ENCODE results near the gene KMT5C.

The KMT5C gene

DNA sequence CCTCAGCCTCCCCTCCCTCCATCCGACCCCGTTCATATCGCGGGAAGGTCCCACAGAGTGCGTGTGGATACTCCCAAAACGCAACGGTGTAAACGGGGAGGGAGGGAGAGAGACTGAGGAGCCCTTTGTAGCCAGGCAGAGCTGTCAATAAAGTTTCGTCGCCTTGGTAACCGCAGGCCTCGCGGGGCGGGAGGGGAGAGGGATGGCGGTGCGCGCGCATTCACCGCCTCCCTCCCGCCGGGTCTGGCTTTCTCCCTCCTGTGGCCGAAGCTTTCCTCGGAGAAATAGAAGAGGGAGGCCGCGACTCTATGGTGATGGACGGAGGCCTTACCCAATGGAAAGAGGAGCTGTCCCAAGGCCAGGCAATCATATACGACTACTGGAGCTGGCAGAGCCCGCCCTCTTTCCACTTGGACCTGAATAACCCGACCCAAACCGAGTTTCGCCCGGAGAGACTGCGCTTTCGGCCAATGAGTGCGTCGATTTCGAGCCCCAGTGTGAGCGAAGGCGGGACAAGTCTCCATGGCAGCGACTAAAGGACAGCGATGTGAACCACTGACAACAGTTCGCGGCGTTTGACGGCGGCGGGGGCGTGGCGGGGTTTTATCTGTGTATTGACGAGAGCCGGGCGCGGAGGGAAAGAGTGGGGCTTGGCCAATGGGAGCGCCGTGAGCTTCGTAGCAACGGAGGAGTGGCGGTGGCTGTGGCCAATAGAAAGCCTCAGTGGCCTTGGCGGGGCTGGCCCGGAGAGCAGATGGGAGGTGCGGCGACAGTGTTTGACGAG, at the start of gene KMT5C:
KMT5C (plus strand) TSS at position 772 of the 784 bp plus-strand sequence. CDS start 2,061 bp downstream, outside the sequence.
- TF ChIP-seq GATA2 (IDR thresholded peaks at IDR 0.05; ENCODE audit: low read depth, low read length) (peak; percentile 76), GATA3 (IDR thresholded peaks at IDR 0.05; ENCODE audit: low read depth, low read length) (no peak)

GRCh38 chr19:55297267-55297666, 42.4 kb upstream of the KMT5C start:
- TF ChIP-seq GATA3 (IDR thresholded peaks at IDR 0.05; ENCODE audit: low read depth, low read length) = no peak
- no peak for TF ChIP-seq GATA2 (IDR thresholded peaks at IDR 0.05; ENCODE audit: low read depth, low read length)

GRCh38 chr19:55299991-55300390, 39.7 kb upstream of the KMT5C start:
- TF ChIP-seq GATA3 (IDR thresholded peaks at IDR 0.05; ENCODE audit: low read depth, low read length) (no peak), GATA2 (IDR thresholded peaks at IDR 0.05; ENCODE audit: low read depth, low read length) (no peak)

GRCh38 chr19:55300886-55301458, 38.7 kb upstream of the KMT5C start:
- TF ChIP-seq GATA2 (IDR thresholded peaks at IDR 0.05; ENCODE audit: low read depth, low read length) = no peak
- no peak for TF ChIP-seq GATA3 (IDR thresholded peaks at IDR 0.05; ENCODE audit: low read depth, low read length)

DNA sequence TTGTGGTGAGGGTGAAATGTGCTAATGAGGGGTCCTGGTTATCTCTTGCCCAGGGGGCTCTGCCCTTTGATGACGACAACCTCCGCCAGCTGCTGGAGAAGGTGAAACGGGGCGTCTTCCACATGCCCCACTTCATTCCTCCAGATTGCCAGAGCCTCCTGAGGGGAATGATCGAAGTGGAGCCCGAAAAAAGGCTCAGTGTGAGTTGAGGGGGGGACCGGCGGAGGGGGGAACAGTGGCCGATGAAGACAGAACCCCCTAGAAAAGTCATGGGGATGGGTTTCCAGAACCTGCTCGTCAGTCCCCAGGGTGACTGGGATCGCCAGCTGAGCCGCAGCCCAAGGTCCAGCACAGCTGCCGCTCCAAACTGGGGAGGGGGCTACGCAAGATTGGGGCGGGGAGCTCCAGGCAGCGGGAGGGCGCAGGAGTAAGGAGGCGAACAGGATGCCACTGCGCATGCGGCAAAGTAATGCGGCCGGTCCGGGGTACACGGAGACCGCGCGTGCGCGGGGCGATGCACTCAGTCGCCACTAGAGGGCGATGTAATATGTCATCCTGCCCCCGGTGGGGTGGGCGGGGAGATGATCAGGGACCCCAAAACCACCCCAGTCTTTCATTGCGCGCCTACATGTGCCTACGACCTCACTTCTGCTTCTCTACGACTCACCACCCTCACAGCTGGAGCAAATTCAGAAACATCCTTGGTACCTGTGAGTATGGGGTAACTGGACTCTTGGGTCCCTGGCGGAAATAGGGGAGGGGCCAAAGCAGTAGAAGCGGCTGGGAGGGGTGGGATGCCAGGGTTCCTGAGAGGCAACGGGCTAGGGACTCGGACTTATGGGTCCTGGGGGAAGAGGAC, 38.0 kb upstream of the KMT5C start:
- TF ChIP-seq GATA3 (IDR thresholded peaks at IDR 0.05; ENCODE audit: low read depth, low read length) (no peak), GATA2 (IDR thresholded peaks at IDR 0.05; ENCODE audit: low read depth, low read length) (no peak)

DNA sequence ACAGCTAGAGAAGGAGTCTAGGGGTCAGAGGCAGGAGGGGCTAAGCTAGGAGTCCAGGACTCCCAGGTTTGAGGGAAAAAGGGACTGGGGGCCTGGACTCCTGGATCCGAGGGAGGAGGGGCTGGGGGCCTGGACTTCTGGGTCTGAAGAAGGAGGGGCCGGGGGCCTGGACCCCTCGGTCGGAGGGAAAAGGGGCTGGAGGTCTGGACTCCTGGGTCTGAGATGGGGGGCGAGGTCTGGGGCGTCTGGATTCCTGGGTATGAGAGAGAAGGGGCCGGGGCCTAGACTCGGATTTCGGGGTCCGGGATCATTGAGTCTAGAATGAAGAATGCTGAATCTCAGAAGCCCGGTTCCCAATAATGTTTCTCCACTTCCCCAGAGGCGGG, 37.4 kb upstream of the KMT5C start:
- TF ChIP-seq GATA2 (IDR thresholded peaks at IDR 0.05; ENCODE audit: low read depth, low read length) = no peak
- no peak for TF ChIP-seq GATA3 (IDR thresholded peaks at IDR 0.05; ENCODE audit: low read depth, low read length)

DNA sequence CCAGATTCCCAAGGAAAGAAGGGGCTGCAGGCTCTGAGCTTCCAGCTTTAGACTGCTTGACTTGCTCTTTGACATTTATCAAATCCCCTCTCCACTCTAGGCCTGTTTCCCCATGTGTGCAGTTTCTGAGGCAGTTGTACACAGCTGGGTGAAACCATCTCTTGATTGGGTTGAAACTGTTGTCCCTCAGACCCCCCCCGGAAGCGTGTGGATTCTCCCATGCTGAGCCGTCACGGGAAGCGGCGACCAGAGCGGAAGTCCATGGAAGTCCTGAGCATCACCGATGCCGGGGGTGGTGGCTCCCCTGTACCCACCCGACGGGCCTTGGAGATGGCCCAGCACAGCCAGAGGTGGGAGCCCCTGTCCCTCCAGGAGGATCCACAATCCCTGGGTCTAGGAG, 36.2 kb upstream of the KMT5C start:
- TF ChIP-seq GATA3 (IDR thresholded peaks at IDR 0.05; ENCODE audit: low read depth, low read length) (no peak), GATA2 (IDR thresholded peaks at IDR 0.05; ENCODE audit: low read depth, low read length) (no peak)

DNA sequence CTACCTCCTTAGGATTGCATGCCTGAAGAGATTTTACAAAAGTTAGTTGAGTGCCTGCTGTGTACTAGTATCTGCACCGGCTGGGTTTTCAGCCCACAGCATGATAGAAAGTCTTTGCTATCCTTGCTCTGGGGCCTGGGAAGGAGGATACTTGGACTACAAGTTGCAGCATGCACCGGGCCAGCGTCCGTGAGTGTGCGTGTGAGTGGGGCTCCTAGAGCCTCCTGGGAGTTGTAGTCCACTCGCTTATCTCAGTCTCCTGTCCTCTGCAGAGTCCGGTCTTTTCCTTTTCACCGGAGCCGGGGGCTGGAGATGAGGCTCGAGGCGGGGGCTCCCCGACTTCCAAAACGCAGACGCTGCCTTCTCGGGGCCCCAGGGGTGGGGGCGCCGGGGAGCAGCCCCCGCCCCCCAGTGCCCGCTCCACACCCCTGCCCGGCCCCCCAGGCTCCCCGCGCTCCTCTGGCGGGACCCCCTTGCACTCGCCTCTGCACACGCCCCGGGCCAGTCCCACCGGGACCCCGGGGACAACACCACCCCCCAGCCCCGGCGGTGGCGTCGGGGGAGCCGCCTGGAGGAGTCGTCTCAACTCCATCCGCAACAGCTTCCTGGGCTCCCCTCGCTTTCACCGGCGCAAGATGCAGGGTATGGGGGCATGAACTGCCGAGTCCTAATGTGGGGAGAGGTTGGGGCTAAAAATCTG, 35.2 kb upstream of the KMT5C start:
- TF ChIP-seq GATA2 (IDR thresholded peaks at IDR 0.05; ENCODE audit: low read depth, low read length) (no peak), GATA3 (IDR thresholded peaks at IDR 0.05; ENCODE audit: low read depth, low read length) (no peak)

DNA sequence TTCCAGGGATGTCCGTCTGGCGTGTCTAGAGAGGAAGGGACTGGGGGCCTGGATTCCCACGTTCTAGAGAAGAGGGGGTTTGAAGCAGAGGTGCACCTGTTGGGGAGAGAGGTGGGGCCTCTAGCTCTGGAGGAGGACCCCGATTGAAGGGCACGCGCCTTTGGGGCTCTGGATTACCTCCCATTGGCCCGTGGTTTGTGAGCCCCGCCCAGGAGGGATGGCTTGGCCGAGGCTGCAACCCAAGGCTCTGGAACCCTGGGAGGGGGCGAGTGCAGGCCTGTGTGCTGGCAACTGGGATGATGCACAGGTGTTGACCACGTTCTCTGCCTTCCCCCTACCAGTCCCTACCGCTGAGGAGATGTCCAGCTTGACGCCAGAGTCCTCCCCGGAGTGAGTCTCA, 34.7 kb upstream of the KMT5C start:
- no peak for TF ChIP-seq GATA2 (IDR thresholded peaks at IDR 0.05; ENCODE audit: low read depth, low read length)
- no peak for TF ChIP-seq GATA3 (IDR thresholded peaks at IDR 0.05; ENCODE audit: low read depth, low read length)

DNA sequence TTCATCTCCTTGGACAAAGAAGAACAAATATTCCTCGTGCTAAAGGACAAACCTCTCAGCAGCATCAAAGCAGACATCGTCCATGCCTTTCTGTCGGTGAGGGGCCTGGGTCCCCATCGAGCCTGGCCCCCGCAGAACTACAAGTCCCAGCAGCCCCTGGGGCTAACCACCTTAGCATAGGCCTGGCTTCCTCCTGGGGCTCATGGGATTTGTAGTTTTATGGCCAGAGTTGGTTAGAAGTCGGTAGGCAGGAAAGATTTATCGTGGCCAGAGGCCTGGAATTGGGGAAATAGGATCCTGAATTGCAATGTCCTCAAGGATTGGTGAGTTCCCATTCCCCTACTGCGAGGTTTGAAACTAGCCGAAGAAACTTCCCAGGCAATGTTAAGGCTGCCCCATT, 34.2 kb upstream of the KMT5C start:
- TF ChIP-seq GATA3 (IDR thresholded peaks at IDR 0.05; ENCODE audit: low read depth, low read length) (no peak), GATA2 (IDR thresholded peaks at IDR 0.05; ENCODE audit: low read depth, low read length) (no peak)

DNA sequence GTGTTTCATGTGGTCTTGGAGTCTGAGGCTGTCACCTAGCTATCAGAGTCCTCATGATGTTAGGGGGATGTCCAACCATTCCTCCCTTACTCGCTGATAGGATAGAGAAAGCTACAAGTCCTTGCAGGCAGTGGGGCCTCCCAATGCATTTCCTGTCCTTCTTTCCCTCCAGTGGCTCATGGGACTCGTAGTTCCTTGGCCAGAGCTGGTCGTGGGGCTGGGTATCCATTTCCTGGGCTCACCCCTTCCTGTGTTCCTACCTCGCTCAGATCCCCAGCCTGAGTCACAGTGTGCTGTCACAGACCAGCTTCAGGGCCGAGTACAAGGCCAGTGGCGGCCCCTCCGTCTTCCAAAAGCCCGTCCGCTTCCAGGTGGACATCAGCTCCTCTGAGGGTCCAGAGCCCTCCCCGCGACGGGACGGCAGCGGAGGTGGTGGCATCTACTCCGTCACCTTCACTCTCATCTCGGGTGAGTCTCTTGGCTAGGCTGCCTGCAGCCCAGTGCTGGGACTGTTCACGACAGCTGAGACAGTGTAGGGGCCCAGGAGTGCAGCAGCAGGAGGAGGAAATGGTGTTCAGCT, 33.6 kb upstream of the KMT5C start:
- TF ChIP-seq GATA3 (IDR thresholded peaks at IDR 0.05; ENCODE audit: low read depth, low read length) (no peak), GATA2 (IDR thresholded peaks at IDR 0.05; ENCODE audit: low read depth, low read length) (no peak)

GRCh38 chr19:55306712-55307111, 33.0 kb upstream of the KMT5C start:
- TF ChIP-seq GATA2 (IDR thresholded peaks at IDR 0.05; ENCODE audit: low read depth, low read length) = no peak
- no peak for TF ChIP-seq GATA3 (IDR thresholded peaks at IDR 0.05; ENCODE audit: low read depth, low read length)

DNA sequence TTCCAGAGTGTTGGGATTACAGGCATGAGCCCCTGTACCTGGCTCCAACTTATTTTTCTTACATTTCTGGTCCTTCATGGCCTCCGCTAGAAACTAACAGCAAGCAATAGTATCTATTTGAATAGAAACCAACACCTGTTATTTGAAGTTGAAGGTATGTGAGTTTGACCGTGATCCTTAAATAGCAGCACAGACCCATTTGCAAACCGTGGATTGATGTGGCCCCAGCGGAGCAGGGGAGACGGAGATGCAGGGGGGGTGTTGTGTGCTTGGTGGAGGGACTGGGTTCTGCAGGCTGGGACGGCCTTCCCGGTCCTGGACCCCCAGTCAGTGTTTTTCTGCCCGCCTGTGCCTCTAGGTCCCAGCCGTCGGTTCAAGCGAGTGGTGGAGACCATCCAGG, 31.4 kb upstream of the KMT5C start:
- TF ChIP-seq GATA2 (IDR thresholded peaks at IDR 0.05; ENCODE audit: low read depth, low read length) = no peak
- no peak for TF ChIP-seq GATA3 (IDR thresholded peaks at IDR 0.05; ENCODE audit: low read depth, low read length)

Data from SH-SY5Y (cell line).